ENCODE data around the gene MRPL12.

- TF ChIP-seq, protein P1, sequence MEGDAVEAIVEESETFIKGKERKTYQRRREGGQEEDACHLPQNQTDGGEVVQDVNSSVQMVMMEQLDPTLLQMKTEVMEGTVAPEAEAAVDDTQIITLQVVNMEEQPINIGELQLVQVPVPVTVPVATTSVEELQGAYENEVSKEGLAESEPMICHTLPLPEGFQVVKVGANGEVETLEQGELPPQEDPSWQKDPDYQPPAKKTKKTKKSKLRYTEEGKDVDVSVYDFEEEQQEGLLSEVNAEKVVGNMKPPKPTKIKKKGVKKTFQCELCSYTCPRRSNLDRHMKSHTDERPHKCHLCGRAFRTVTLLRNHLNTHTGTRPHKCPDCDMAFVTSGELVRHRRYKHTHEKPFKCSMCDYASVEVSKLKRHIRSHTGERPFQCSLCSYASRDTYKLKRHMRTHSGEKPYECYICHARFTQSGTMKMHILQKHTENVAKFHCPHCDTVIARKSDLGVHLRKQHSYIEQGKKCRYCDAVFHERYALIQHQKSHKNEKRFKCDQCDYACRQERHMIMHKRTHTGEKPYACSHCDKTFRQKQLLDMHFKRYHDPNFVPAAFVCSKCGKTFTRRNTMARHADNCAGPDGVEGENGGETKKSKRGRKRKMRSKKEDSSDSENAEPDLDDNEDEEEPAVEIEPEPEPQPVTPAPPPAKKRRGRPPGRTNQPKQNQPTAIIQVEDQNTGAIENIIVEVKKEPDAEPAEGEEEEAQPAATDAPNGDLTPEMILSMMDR (IDR thresholded peaks at IDR 0.05) = no peak
- no peak for TF ChIP-seq EZH2 (IDR thresholded peaks at IDR 0.05)
Observed at GRCh38 chr17:81708739-81709185, 5.6 kb downstream of the MRPL12 start.

Data from neural progenitor cell (in vitro differentiated cells).